OCI-LY1 (cell line): ENCODE measurements around the gene SMAD7.

ENCODE experiments used
- H2AFZ ChIP-seq: fragments of 200-600 bp; sonication (generic), shearing (Covaris generic); 2 replicates; pipeline ENCODE4 v1.6.0; 2014; ENCODE audit warnings: antibody characterized with exemption, mild to moderate bottlenecking, low read length
- H3F3A ChIP-seq: fragments of 200-600 bp; sonication (generic), shearing (Covaris generic); 2 replicates; pipeline ENCODE4 v1.6.0; 2014; ENCODE audit warnings: mild to moderate bottlenecking, antibody characterized with exemption, low read length, moderate library complexity; ENCODE audit not compliant: insufficient read depth
- H3K27ac ChIP-seq: fragments of 200-600 bp; sonication (generic); 2 replicates; pipeline ENCODE4 v1.5.1; 2014; ENCODE audit warnings: low read length, mixed run types, mild to moderate bottlenecking, low read depth; ENCODE audit not compliant: poor library complexity, severe bottlenecking
- H3K27me3 ChIP-seq: fragments of 200-600 bp; sonication (generic); 2 replicates; pipeline ENCODE4 v1.6.0; 2014; ENCODE audit warnings: antibody characterized with exemption, mild to moderate bottlenecking, low read length, moderate library complexity; ENCODE audit not compliant: insufficient read depth
- H3K36me3 ChIP-seq: fragments of 200-600 bp; sonication (generic); 2 replicates; pipeline ENCODE4 v1.6.1; 2014; ENCODE audit warnings: mild to moderate bottlenecking, antibody characterized with exemption, low read length, moderate library complexity, mixed read lengths; ENCODE audit not compliant: insufficient read depth
- H3K4me1 ChIP-seq: fragments of 200-600 bp; sonication (generic); 2 replicates; pipeline ENCODE4 v1.5.1; 2014; ENCODE audit warnings: mild to moderate bottlenecking, low read length, moderate library complexity; ENCODE audit not compliant: insufficient read depth, severe bottlenecking
- H3K4me2 ChIP-seq: fragments of 200-600 bp; sonication (generic), shearing (Covaris generic); 2 replicates; pipeline ENCODE4 v1.6.1; 2014; ENCODE audit warnings: low read length
- H3K4me3 ChIP-seq: fragments of 200-600 bp; sonication (generic); 2 replicates; pipeline ENCODE4 v1.5.1; 2014; ENCODE audit warnings: low read length, low read depth, mild to moderate bottlenecking, mixed read lengths; ENCODE audit not compliant: poor library complexity, severe bottlenecking
- H3K79me2 ChIP-seq: fragments of 200-600 bp; shearing (Covaris generic); 2 replicates; pipeline ENCODE4 v1.6.1; 2016; ENCODE audit warnings: mixed run types, low read length, mixed read lengths; ENCODE audit not compliant: insufficient read depth
- H3K9ac ChIP-seq: fragments of 200-600 bp; sonication (generic), shearing (Covaris generic); 2 replicates; pipeline ENCODE4 v1.6.1; 2014; ENCODE audit warnings: mild to moderate bottlenecking, low read length, mixed read lengths
- H3K9me2 ChIP-seq: fragments of 200-600 bp; sonication (generic), shearing (Covaris generic); 2 replicates; pipeline ENCODE4 v1.6.1; 2014; ENCODE audit warnings: low read depth, mild to moderate bottlenecking, low read length, mixed read lengths
- H3K9me3 ChIP-seq: fragments of 200-600 bp; shearing (Covaris generic); 2 replicates; pipeline ENCODE4 v1.6.1; 2014; ENCODE audit warnings: low read length, mixed read lengths
- H4K20me1 ChIP-seq: fragments of 200-600 bp; sonication (generic), shearing (Covaris generic); 2 replicates; pipeline ENCODE4 v1.6.0; 2016; ENCODE audit warnings: mild to moderate bottlenecking, low read length; ENCODE audit not compliant: insufficient read depth
- CTCF ChIP-seq: fragments of 200-600 bp; sonication (generic), shearing (Covaris generic); IDR thresholded peaks from 2 replicates; pipeline ENCODE4 v1.5.1; 2017; ENCODE audit warnings: mild to moderate bottlenecking, antibody characterized with exemption, low read length, moderate library complexity, mixed read lengths
- EZH2 ChIP-seq: fragments of 200-600 bp; sonication (generic), shearing (Covaris generic); IDR thresholded peaks from 2 replicates; pipeline ENCODE4 v1.8.0; 2017; ENCODE audit warnings: borderline replicate concordance, mixed run types, mild to moderate bottlenecking, antibody characterized with exemption, low read length, moderate library complexity, mixed read lengths

The SMAD7 gene

DNA sequence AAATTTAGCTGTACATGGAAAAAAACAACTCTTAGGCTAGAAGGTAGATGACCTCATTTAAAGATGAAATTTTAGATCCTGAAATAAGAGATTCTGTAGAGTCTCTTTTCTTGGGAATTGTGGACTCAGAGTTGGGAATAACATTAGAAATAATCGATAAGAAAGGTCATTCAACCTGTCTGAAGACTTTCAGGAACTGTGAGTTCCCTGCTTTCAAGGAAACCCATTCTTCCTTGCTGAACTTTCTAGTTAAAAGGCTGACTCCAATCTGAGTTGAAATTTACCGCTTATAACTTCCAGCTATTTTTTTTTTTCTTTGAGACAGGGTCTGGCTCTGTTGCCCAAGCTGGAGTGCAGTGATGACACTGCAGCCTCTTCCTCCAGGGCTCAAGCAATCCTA, 16.8 kb upstream of the SMAD7 start:
- Histone ChIP-seq H3K4me2 (no peak overlapping the region), H3K36me3 (no peaks in the 10 kb centered on the region), H2AFZ (no peak overlapping the region), H4K20me1 (0 out of 2 replicates have a peak, but pooled peaks cover 2% of the 10 kb centered on the region), H3K27me3 (peaks cover 20% of the 10 kb centered on the region), H3F3A (no peaks in the 10 kb centered on the region), H3K79me2 (no peaks in the 10 kb centered on the region), H3K4me1 (no peaks in the 10 kb centered on the region), H3K9me2 (no peaks in the 10 kb centered on the region), H3K27ac (no peak overlapping the region), H3K9me3 (no peaks in the 10 kb centered on the region), H3K4me3 (no peak overlapping the region), H3K9ac (no peak overlapping the region)
- TF ChIP-seq EZH2 = no peak
- no peak for TF ChIP-seq CTCF

- Histone ChIP-seq H3K4me1 (no peaks in the 10 kb centered on the region), H3F3A (no peaks in the 10 kb centered on the region), H3K4me3 (no peak overlapping the region), H3K4me2 (no peak overlapping the region), H3K27me3 (peaks cover 20% of the 10 kb centered on the region), H3K27ac (no peak overlapping the region), H3K9ac (no peak overlapping the region), H2AFZ (no peak overlapping the region), H3K9me3 (no peaks in the 10 kb centered on the region), H3K9me2 (no peaks in the 10 kb centered on the region), H4K20me1 (0 out of 2 replicates have a peak, but pooled peaks cover 2% of the 10 kb centered on the region), H3K36me3 (no peaks in the 10 kb centered on the region), H3K79me2 (no peaks in the 10 kb centered on the region)
- no peak for TF ChIP-seq EZH2
- no peak for TF ChIP-seq CTCF
Observed at GRCh38 chr18:48966523-48966922, 15.8 kb upstream of the SMAD7 start.

GRCh38 chr18:48963586-48964470, 13.1 kb upstream of the SMAD7 start:
- H2AFZ ChIP-seq = no peak overlapping the region
- peaks cover 22% of the 10 kb centered on the region for H3K27me3 ChIP-seq
- H3K9me3 ChIP-seq = no peaks in the 10 kb centered on the region
- no peak overlapping the region for H3K27ac ChIP-seq
- no peaks in the 10 kb centered on the region for H3F3A ChIP-seq
- H3K4me2 ChIP-seq = no peak overlapping the region
- H3K4me3 ChIP-seq = no peak overlapping the region
- no peaks in the 10 kb centered on the region for H3K4me1 ChIP-seq
- no peaks in the 10 kb centered on the region for H3K9me2 ChIP-seq
- H3K79me2 ChIP-seq = no peaks in the 10 kb centered on the region
- no peaks in the 10 kb centered on the region for H3K36me3 ChIP-seq
- 0 out of 2 replicates have a peak, but pooled peaks cover 2% of the 10 kb centered on the region for H4K20me1 ChIP-seq
- H3K9ac ChIP-seq = no peak overlapping the region
- TF ChIP-seq CTCF (no peak), EZH2 (no peak)
